Nephron progenitor cell (in vitro differentiated cells): ENCODE measurements around the gene C2orf42.
"Not testable (repeated sequence)": the region's sequence is repeated elsewhere in the genome, so short reads cannot be mapped to it uniquely, and the experiment has no call there.

ENCODE experiments used
- DNase-seq: peaks from one replicate; pipeline ENCODE4 v3.0.0; 2021
- H3K27ac Mint-ChIP-seq: 2 replicates; pipeline ENCODE4 v1.8.0; 2021; ENCODE audit warnings: mild to moderate bottlenecking, moderate library complexity, mixed read lengths
- H3K27me3 Mint-ChIP-seq: 2 replicates; pipeline ENCODE4 v1.8.0; 2021; ENCODE audit warnings: mild to moderate bottlenecking, low read depth, mixed read lengths; ENCODE audit not compliant: poor library complexity
- H3K36me3 Mint-ChIP-seq: 2 replicates; pipeline ENCODE4 v1.8.0; 2021; ENCODE audit warnings: low read depth, mixed read lengths
- H3K4me1 Mint-ChIP-seq: 2 replicates; pipeline ENCODE4 v1.8.0; 2021; ENCODE audit warnings: mixed read lengths
- H3K4me3 Mint-ChIP-seq: 2 replicates; pipeline ENCODE4 v1.8.0; 2021; ENCODE audit warnings: mild to moderate bottlenecking, moderate library complexity, mixed read lengths
- H3K9me3 Mint-ChIP-seq: 2 replicates; pipeline ENCODE4 v1.8.0; 2021; ENCODE audit warnings: mild to moderate bottlenecking, moderate library complexity, mixed read lengths
- TF ChIP-seq, protein P1 (sequence below): fragments of 200-600 bp; sonication (generic); IDR thresholded peaks from 2 replicates; pipeline ENCODE4 v1.5.0; 2021; ENCODE audit warnings: antibody characterized with exemption

C2orf42 gene

DNA sequence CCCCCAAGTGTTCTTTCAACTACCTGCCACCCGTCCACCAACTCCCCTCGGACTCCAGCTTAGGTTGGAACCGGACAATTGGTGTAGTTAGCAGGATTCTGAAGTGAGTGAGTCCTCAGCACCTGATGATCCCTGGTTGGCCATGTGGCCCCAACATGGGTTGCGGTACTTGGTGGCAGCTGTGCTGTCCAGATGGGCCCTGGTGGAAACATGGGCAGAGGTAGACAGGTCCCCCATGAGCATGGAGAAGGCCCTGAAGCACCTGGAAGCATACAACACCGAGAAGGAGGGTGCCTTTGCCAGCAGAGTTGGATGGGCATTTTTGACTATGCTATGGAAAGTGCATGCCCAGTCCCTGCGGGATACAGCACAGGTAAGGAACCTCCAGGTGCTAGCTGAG lies 11.0 kb upstream of the C2orf42 start:
- H3K36me3 Mint-ChIP-seq, result peaks cover 4% of the 10 kb centered on the region
- H3K27ac Mint-ChIP-seq, result peak overlapping the region; percentile 22
- H3K4me3 Mint-ChIP-seq, result no peak overlapping the region
- TF ChIP-seq, protein P1, sequence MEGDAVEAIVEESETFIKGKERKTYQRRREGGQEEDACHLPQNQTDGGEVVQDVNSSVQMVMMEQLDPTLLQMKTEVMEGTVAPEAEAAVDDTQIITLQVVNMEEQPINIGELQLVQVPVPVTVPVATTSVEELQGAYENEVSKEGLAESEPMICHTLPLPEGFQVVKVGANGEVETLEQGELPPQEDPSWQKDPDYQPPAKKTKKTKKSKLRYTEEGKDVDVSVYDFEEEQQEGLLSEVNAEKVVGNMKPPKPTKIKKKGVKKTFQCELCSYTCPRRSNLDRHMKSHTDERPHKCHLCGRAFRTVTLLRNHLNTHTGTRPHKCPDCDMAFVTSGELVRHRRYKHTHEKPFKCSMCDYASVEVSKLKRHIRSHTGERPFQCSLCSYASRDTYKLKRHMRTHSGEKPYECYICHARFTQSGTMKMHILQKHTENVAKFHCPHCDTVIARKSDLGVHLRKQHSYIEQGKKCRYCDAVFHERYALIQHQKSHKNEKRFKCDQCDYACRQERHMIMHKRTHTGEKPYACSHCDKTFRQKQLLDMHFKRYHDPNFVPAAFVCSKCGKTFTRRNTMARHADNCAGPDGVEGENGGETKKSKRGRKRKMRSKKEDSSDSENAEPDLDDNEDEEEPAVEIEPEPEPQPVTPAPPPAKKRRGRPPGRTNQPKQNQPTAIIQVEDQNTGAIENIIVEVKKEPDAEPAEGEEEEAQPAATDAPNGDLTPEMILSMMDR, result no peak
- H3K9me3 Mint-ChIP-seq, result no peaks in the 10 kb centered on the region
- H3K4me1 Mint-ChIP-seq, result no peaks in the 10 kb centered on the region
- DNase-seq, result no peak
- no peaks in the 10 kb centered on the region for H3K27me3 Mint-ChIP-seq

DNA sequence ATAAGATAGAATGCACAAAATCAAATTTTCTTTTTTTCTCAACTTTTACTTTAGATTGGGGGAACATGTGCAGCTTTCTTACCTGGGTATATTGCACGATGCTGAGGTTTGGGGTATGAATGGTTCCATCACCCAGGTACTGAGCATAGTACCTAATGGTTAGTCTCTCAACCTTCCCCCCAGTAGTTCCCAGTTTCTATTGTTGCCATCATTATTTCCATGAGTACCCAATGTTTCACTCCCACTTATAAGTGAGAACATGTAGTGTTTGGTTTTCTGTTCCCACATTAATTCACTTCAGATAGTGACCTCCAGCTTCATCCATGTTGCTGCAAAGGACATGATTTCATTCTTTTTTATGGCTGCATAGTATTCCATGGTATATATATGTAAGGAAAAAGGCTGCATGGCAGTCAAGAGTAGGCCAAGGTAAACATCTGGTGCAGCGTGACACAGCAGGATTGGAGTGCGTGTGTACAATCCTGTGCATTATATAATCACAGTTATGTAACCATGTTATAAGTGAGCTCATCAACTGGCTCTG lies 10.5 kb upstream of the C2orf42 start:
- Mint-ChIP-seq H3K36me3 (peaks cover 4% of the 10 kb centered on the region), H3K9me3 (no peaks in the 10 kb centered on the region), H3K4me3 (no peak overlapping the region), H3K4me1 (no peaks in the 10 kb centered on the region), H3K27ac (no peak overlapping the region), H3K27me3 (no peaks in the 10 kb centered on the region)
- TF ChIP-seq, protein P1, result no peak
- DNase-seq, result no peak

DNA sequence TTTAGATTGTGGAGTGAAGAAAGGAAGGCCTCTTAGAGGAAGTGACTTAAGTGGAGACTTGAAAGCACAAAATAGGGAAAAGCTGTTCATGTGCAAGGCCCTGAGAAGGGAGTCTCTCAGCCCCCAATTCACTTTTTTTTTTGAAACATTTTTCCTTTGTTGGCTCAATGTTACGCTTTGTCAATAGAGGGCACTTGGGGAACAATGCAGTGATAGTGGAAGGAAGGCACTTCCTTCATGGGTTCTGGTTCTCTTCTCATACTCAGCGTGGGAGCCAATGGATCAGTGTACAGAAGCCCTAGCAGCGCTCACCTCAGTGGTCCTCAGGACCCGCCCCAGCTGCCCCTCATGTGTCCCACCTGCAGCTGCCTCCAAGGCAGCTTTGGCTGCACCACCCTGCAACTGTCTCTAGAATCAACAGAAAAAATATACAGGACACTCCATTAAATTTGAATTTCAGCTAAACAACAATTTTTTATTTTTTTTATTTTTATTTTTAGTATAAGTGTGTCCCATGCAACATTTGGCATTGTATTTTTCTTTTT lies 8.6 kb upstream of the C2orf42 start:
- no peak overlapping the region for H3K27ac Mint-ChIP-seq
- DNase-seq, result no peak
- no peaks in the 10 kb centered on the region for H3K9me3 Mint-ChIP-seq
- H3K4me3 Mint-ChIP-seq, result no peak overlapping the region
- no peaks in the 10 kb centered on the region for H3K4me1 Mint-ChIP-seq
- TF ChIP-seq, protein P1, result no peak
- H3K27me3 Mint-ChIP-seq, result peaks cover 3% of the 10 kb centered on the region
- H3K36me3 Mint-ChIP-seq, result peaks cover 4% of the 10 kb centered on the region

DNA sequence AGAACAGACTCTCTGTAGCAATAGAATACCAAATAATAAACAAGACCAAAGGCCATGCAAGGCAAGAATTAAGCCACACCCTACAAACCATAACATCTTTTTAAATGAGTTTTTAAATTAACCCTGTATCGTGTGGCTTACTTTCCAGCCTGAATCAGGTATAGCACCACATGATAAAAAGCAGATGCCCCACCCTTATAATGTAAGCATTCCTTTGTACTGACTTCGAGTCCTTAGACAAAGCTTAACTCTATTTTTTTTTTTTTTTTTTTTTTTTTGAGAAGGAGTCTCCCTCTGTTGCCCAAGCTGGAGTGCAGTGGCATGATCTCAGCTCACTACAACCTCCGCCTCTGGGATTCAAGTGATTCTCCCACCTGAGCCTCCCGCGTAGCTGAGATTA lies 1.7 kb upstream of the C2orf42 start:
- H3K4me3 Mint-ChIP-seq, result no peak overlapping the region

DNA sequence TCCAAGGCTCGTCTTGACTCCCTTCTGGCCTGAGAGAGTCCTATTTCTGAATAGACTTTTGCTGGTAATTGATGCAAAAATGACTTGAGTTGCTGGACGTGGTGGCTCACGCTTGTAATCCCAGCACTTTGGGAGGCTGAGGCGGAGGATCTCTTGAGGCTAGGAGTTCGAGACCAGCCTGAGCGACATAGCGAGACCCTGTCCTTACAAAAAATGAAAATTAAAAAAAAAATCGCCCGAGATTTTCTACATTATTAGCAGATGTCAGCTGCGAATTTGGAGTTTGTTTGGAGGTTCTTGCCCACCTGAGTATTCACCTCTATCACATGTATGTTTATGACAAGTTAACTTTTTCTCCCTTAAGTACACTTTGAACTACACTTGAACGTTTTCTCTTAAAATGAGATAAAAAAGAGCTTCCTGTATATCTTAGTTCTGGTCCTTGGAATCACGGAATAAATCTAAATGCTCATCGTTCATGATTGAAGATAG lies 471 bp upstream of the C2orf42 start:
- DNase-seq, result no peak
- H3K27ac Mint-ChIP-seq, result peak overlapping the region; percentile 100
- H3K9me3 Mint-ChIP-seq, result no peaks in the 10 kb centered on the region
- no peaks in the 10 kb centered on the region for H3K36me3 Mint-ChIP-seq
- H3K4me1 Mint-ChIP-seq, result peaks cover 17% of the 10 kb centered on the region
- peaks cover 7% of the 10 kb centered on the region for H3K27me3 Mint-ChIP-seq
- peak overlapping the region; percentile 92 for H3K4me3 Mint-ChIP-seq
- TF ChIP-seq, protein P1, result no peak

More for the DNA sequence above, 1.7 kb upstream of the C2orf42 start:
- Mint-ChIP-seq H3K9me3 (no peaks in the 10 kb centered on the region), H3K4me1 (peaks cover 17% of the 10 kb centered on the region), H3K36me3 (no peaks in the 10 kb centered on the region), H3K27me3 (peaks cover 7% of the 10 kb centered on the region), H3K27ac (no peak overlapping the region)
- TF ChIP-seq, protein P1, result no peak
- no peak for DNase-seq

DNA sequence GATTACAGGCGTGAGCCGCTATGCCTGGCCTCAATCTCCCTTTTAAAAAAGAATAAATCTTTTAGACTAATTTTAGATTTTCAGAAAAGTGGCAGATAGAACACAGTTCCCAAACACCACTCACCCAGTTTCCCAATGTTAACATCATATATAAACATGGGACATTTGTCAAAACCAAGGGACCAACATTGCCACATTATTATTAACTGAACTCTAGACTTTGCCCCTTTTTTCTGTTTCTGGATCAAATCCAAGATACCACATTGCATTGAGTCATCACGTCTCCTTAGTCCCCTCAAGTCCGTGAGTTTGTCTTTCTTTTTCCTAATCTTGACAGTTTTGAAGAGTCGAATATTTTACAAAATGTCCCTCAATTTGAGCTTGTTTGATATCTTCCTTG lies 2.4 kb downstream of the C2orf42 start:
- Mint-ChIP-seq H3K27me3 (peaks cover 4% of the 10 kb centered on the region), H3K27ac (no peak overlapping the region), H3K36me3 (no peaks in the 10 kb centered on the region), H3K4me3 (peak overlapping the region; percentile 17), H3K4me1 (peaks cover 17% of the 10 kb centered on the region), H3K9me3 (no peaks in the 10 kb centered on the region)
- TF ChIP-seq, protein P1, result no peak
- DNase-seq, result no peak

DNA sequence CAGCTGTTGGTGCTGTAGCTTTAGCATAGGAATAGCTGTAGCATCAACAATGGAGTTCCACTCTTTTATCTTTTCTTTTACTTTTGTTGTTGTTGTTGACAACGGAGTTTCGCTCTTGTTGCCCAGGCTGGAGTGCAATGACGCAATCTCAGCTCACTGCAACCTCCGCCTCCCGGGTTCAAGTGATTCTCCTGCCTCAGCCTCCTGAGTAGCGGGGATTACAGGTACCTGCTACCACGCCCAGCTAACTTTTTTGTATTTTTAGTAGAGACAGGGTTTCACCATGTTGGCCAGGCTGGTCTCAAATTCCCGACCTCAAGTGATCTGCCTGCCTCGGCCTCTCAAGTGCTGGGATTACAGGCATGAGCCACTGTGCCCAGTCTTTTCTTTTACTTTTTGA lies 3.6 kb downstream of the C2orf42 start:
- H3K9me3 Mint-ChIP-seq, H3K27me3 Mint-ChIP-seq, H3K36me3 Mint-ChIP-seq, DNase-seq, H3K27ac Mint-ChIP-seq, H3K4me3 Mint-ChIP-seq: not testable (repeated sequence)
- peaks cover 17% of the 10 kb centered on the region for H3K4me1 Mint-ChIP-seq
